Left kidney (tissue), 8 donors: ENCODE measurements around the gene NEU2. TPM values are rescaled to one million over a fixed set of nuclear protein-coding genes. Genes with fewer than 3 reads are reported as not detected.

Source experiments
- DNase-seq: peaks from one replicate; pipeline ENCODE4 v3.0.0-alpha.2; 2013
- long read RNA-seq, 8 donors: transcript quantifications; one replicate each; lab custom pipeline, GENCODE V29; 2026
- polyA plus RNA-seq: library from polyadenylated mRNA; unstranded; fragments of 120-200 nt; gene quantifications from one replicate; pipeline ENCODE4 v1.2.1, GENCODE V29; 2013; ENCODE audit not compliant: insufficient read length

The NEU2 gene
- polyA plus RNA-seq: not detected
- long read RNA-seq, donor 1: 0 reads
- long read RNA-seq, donor 2: 0 reads
- long read RNA-seq, donor 3: 0 reads
- long read RNA-seq, donor 4: 0 reads
- long read RNA-seq, donor 5: 0 reads
- long read RNA-seq, donor 6: 0 reads
- long read RNA-seq, donor 7: 0 reads
- long read RNA-seq, donor 8: 0 reads

GRCh38 chr2:233032551-233033320 lies at the start of gene NEU2:
NEU2 (plus strand) TSS chr2:233032672; CDS start chr2:233032672, 0 bp downstream.
- no peak for DNase-seq

DNA sequence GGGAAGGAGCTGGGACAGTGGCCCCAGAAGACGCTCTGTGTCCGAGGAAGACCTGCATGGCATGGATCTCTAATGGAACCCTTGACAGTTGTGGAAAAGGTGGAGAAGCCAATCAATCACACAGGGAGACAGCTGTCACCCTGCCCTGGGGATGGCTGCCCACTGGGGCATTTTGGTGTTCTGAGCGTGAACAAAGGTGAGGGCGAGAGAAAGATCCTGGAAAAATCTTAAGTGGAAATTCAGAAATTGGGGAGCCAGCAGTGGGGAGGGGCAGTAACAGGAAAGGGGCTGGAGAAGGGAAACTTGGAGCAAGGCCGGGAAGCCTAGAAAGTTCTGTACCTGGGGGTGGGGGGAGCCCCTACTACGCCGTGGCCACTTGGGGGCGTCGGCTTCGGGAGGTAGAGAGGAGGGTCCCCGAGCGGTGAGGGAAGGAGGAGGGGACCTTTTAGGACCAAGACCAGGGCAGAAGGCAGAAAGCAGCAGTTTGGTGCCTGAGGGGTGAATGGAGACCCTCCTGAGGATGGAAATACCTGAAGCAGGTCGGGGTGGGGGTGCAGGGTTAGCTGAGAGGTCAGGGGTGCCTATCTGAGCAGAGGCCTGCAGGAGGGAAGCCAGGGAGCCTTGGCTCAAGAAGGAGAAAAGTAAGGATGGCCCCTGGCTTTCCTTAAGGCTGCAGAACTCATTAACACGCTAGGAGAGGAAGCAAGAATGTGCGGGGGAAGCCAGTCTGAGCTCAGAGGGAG lies 49.4 kb upstream of the NEU2 start:
- DNase-seq: no peak

DNA sequence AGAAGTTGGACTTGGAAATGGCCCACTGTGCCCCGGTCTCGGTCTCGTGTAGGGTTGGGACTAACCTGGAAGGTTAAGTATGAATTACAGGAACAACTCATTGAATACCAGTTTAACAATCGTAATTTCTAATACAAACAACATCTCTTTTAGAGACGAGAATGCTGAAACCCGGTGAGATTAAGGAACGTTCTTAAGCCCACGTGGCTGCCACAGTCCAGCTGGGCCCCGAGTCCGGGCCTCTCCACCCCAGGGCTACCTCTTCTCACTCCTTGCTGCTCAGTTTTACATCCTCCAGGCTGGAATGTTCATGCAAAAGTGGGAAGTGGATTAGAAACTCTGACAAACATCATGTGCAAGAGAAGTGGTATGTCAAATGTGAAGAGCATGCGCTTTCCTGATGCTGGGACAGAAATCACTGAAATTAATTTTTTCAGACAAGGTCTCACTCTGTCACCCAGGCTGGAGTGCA lies 48.8 kb upstream of the NEU2 start:
- DNase-seq: no peak

DNA sequence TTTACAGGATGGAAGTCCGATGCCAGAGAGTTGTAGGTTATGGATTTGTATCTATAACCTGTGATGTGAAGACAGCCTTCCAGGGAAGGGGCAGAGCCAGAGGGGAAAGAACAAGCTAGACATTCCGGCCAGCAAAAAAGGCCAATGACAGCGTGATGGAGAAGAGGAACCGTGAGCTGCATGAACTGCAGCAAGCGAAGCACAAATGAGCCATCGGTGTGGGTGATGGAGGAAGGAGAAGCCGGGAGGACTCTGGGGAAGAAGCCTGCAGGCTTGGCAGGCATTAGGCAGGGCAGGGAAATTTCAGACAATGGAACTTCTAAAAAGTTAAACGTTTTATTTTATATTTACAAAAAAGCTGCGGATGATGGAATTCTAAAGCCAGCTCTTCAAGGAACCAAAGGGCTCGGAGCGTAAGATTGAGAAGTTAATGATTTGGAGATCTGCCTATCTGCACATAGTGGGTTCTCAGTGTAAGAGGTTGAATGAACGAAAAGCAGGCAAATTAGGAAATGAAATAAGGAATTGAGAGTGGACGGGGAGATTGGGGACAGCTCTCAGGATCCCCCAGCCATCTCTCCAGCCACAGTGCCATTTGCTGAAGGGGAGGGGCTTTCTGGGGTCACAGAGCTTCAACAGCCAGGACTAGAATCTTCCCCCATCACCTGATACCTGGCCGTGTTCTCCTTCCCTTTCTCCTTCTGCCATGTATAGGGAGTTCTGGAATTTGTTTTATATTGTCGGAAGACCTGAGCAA lies 47.8 kb upstream of the NEU2 start:
- DNase-seq: no peak

DNA sequence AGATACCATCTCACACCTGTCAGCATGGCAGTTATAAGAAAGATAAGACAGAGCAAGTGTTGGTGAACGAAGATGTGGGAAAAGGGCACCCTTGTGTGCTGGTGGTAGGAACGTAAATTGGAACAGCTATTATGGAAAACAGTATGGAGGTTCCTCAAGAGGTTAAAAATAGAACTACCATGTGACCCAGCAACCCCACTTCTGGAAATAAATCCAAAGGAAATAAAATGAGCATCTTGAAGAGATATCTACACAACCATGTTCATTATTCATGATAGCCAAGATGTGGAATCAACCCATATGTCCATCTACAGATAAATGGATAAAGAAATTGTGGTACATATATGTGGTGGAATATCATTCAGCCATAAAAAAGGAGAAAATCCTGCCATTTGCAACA lies 46.3 kb upstream of the NEU2 start:
- DNase-seq: no peak

DNA sequence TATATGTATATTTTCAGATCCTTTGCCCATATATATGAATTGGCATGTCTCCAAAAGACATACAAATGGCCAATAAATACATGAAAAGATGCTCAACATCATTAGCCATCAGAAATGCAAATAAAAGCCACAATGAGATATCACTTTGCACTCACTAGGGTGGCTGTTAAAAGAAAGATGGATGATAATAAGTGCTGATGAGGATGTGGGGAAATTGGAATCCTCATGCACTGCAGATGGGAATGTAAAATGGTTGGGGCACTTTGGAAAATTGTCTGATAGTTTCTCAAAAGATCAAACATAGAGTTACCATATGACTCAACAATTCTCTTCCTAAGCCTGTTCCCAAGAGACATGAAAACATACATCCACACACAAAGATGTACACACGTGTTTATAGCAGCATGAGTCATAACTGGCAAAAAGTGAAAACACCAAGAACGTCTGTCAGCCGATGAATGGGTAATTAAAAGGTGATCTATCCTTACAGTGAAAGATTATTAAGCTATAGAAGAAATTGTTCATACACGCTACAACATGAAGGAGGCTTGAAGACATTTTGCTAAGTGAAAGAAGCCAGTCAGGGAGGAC lies 39.1 kb upstream of the NEU2 start:
- no peak for DNase-seq

DNA sequence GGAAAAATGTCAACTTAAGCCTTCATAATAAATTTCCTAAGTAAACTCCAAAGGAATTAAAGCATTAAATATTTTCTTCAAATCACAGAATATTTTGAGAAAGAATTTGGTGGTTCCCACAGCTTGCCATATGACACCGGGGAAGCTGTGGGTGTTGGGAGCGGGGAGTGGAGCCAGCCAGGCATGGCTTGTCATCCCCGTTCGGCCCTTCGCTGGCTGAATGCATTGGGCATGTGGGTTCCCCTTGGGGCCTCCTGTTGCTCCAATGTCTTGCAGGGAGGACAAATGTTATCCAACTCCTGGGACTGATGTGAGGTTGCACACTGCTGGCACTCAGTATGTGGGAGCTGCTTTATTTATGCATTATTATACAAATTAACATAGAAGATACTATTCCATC lies 38.0 kb upstream of the NEU2 start:
- DNase-seq: no peak

- DNase-seq: no peak
These were observed 34.5 kb upstream of the NEU2 start for GRCh38 chr2:232997749-232998665.

DNA sequence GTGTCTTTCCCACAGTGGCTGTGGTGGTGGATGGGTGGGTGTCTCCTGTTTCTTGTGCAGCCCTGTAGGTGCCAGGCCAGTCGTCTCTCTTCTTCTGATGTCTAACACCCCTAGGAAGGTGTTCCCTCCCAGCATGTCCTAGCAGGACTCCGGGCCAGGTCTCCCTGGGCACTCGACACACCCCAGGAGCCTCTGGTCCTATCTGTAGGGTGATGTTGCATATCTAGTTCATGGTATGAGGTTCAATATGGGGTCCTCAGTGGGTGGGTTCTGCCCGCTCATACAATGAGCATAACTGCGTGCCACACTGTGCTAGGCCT lies 33.8 kb upstream of the NEU2 start:
- no peak for DNase-seq

DNA sequence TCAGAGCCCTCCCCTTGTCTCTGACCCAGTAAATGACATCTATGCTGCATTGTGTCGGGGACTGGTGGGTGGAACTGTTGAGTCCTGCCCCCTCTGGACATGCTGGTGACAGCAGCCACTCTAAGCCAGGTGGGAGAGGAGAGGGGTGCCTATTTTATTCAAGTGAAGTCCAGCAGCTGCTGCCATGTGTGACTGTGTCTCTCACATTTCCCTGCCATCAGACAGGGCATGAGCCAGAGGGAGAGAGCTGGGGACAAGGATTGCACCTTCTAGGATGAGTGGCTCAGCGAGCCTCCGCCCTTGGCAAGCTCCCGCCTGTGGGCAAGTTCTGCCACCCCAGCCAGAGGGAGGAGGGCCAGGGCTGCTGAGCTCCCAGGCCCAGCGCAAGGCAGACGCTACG lies 33.1 kb upstream of the NEU2 start:
- DNase-seq: no peak

DNA sequence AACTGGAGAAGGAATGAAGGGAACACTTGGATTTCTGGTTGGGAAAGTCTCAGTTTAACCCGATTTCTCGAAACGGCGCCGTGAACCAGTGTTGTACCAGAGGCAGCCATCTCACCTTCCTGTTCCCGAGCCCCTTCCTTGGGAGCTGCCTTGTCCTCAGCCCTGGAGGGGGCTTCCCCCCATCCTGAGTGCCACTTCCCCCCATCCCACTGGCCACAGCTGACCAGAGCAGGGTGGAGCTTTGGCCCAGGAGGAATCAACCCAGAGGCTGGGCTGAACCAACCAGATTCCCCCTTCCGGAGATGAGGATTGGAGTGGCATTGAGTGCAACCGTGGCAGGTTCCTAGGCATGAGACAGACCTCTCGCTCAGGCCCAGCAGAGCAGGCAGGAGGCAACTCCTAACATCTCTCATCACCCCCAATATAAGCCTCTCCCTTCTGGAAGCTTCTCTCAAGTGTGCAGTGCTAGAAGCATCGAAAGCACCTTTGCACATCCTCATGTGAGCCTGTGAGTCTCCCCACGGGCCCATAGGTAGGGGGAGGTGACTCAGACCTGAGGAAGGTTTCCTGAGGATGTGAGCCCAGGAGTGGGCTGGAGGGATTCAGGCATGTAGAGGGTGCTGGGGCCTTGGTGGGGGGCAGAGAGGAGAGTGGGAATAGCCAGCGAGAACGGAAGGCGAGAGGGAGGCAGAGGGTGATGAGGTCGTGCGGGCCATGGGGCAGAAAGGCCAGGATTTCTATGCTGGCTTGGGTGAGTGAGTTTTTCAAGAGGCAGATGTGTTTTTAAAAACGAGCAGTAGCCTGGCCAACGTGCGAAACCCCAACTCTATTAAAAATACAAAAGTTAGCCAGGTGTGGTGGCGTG lies 31.4 kb upstream of the NEU2 start:
- no peak for DNase-seq

DNA sequence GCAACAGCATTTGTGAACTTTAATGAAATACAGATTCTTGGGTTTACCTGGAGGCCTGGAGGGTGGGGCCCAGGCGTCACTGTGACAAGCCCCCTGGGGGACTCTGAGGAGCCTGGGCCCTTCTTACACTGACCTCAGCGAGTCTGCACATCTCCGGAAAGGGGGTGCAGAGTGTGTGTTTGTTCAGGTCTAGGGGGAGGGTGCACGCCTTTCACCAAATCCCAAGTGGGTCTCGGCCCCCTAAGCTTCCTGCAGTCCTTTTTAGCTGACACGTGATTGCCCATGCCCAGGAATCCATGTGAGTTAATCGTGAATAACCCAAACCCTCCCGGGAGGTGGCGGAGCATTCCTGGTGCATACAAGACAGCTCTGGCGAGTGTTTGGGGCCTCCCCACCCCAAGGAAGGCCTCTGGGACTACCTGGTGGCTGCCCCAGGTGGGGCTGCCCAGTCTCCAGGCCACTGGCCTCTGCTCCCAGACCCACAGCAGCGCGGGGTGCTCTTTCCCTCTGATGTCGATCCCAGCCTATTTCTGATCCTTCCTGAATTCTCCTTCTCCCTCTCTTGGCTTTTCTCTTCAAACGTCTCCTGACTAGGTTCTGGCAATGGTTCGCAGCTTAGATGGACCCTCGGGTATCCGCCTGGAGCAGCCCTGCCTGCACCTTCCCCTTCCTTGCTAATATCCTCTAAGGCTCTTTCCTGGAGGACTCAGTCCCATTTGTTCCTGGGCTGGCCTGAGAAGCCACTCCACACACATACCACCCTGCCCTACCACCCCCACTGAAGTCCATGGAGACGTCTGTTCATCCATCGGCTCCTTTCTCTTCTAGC lies 29.4 kb upstream of the NEU2 start:
- DNase-seq: no peak

- no peak for DNase-seq
These were observed 28.6 kb upstream of the NEU2 start for GRCh38 chr2:233003658-233004555.

DNA sequence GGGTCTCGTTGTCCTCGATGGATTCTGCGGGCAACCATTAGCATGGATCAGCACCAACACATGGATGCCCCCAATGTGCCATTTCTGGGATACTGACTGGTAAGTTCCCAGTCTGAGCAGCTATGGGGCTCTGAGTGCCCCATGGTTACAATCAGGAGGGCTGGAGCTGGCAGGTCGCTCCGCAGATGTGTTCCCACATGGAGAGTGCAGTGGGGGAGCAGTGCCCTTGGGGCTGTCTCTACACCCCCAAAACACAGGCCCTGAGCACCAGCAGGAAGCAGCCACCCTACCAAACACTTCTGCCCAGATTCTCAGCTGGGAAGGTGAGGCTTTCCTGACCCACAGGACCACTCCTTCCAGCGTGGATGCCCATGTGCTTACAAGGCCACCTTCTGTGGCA lies 27.4 kb upstream of the NEU2 start:
- DNase-seq: no peak

DNA sequence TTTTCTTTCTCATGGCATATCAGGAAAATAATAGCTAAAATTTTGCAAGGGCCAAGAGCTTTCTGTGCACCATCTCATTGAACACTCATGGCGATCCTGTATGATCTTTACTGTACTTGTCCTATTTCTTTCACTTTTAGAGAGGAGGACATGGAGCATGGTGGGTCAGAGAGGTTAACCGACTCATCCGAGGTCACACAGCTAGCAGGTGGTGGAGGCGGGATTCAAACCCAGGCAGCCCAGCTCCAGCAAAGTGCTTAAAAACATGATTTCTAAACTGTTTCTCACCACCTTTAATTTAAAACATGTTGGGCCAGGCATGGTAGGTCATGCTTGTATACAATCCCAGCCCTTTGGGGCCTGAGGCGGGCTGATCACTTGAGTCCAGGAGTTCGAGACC lies 25.8 kb upstream of the NEU2 start:
- no peak for DNase-seq

- DNase-seq: no peak
These were observed 25.2 kb upstream of the NEU2 start for GRCh38 chr2:233007270-233007669.

DNA sequence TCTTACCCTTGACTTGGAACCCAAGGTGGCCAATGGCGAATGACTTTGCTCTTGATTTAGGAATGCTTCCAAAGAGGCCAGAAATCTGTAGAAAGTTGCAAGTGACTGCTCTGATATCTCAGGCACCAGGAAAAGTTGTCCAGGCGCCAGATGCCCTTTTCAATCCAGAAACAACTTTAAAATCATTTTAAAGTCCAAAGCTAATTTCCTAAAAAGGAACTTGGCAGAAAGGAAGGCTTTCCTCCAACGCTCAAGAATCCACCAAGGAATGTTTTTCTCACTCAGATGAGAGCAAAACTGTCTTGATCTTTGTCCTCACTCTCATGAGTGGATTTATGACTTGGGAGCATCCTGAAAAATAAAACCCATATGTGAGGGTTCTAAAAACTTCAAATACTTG lies 24.7 kb upstream of the NEU2 start:
- DNase-seq: no peak

DNA sequence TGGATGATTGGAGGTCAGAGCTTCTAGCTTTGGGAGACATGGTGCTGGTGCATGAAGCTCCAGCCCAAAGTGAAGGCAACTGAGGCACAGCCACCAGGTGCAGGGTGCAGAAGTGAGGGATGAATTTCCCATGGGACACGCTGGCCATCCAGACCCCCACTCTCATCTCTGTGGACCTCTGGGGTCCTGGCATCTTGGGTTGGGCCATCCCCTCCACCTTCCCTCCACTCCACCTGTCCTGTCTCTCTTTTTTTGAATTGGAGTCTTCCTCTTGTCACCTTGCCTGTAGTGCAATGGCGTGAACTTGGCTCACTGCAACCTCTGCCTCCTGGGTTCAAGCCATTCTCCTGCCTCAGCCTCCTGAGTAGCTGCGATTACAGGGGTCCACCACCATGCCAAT lies 22.8 kb upstream of the NEU2 start:
- no peak for DNase-seq
